Measurements from ENCODE around the gene SERPINA1.

DNA sequence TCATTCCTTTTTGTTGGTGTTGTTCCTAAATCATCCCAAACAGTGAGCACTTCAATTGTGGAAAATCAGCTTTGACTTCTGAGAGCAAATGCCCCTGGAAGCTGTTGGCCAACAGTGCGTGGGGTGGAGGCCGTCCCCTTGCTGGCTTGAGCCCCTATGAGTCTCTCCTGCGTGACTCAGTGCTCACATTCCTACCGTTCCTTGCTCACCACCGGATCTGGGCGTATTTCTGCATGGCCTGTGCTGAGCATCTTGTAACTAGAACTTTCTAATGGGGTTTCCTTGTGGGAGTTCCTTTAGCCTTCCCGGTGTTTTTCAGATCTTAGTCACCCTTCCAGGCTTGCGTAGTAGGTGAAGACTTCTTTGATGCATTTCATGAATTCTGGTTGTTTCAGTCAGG lies 14.7 kb downstream of the SERPINA1 start:
- TF ChIP-seq POLR2AphosphoS5 (IDR thresholded peaks at IDR 0.05; ENCODE audit: low read depth, low read length) (no peak), REST (IDR thresholded peaks at IDR 0.05; ENCODE audit: insufficient read depth in 1 of 2, low read depth in 2 of 2, low read length in 2 of 2) (no peak)

Measured in PFSK-1 (cell line).